ENCODE data around the gene PELI2.

Gene PELI2

GRCh38 chr14:56321861-56322260 is 203.7 kb downstream of the PELI2 start:
- FAIRE-seq, result no peak

DNA sequence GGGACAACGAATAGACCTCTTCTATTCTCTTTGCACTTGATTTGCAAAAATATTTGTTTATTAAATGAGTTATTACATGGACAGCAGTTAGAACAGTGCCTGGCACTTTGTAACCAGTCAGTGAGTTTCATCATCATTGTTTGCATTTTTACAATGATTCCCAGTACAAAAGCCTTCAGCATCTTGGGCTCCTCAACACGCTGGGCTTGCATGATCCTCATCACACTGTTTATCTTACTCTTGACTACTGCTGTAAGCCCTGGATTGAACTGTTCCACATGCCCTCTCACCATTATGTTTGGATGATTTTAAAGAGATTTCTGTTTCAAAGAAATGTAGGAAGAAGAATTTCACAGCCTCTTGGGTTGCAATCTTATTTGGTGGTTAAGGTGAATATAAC is 204.3 kb downstream of the PELI2 start:
- FAIRE-seq, result no peak

- no peak for FAIRE-seq
Measured at GRCh38 chr14:56324454-56324853, 206.2 kb downstream of the PELI2 start.

- FAIRE-seq, result peak; percentile 38
Measured at GRCh38 chr14:56324856-56325699, 206.9 kb downstream of the PELI2 start.

DNA sequence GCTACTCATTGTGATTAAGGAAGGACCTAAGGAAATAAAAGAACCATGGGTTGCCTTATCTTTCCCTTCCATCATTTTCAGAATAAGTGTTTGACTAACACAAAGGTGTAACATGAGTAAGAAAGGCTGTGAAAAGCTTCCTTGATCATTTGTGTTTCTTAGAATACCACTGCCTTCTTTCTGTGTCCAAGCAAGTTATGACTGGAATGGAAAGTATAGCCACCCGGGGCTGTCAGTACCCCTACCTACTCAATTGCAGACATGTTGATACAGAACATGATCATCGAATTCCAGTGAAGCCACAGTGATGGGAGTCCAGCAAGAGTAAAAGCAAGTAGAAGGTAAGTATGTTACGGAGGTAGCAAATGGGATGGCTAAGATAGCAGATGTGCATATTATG is 209.8 kb downstream of the PELI2 start:
- no peak for FAIRE-seq

DNA sequence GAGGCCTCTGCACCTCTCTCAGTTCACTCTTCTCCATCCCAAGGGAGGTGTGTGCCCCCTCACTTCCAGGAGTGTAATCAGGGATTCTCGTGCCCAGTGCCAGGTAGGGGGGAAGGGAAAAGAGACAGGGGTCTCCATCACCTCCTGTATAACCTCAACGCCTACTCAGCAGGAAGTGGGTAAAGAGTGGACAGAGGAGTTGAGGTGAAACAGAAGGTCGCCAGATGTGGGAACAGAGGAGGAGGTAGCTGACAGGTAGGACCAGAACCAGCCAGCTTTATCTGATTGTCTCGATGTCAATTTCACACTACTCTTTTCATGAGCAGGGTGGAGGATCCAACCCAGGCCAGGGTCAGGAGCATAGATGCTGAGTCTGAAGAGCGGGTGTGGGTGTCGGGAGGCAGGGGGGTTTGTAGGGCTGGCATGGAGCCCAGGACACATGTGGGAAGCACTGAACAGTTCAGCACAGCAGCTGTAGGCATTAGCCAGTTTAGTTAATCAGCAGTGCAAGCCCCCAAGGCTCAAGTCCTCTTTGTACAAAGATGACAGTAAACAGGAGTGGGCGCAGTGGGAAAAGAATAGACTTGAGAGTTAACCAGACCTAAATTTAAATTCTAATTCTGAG is 213.5 kb downstream of the PELI2 start:
- no peak for FAIRE-seq

DNA sequence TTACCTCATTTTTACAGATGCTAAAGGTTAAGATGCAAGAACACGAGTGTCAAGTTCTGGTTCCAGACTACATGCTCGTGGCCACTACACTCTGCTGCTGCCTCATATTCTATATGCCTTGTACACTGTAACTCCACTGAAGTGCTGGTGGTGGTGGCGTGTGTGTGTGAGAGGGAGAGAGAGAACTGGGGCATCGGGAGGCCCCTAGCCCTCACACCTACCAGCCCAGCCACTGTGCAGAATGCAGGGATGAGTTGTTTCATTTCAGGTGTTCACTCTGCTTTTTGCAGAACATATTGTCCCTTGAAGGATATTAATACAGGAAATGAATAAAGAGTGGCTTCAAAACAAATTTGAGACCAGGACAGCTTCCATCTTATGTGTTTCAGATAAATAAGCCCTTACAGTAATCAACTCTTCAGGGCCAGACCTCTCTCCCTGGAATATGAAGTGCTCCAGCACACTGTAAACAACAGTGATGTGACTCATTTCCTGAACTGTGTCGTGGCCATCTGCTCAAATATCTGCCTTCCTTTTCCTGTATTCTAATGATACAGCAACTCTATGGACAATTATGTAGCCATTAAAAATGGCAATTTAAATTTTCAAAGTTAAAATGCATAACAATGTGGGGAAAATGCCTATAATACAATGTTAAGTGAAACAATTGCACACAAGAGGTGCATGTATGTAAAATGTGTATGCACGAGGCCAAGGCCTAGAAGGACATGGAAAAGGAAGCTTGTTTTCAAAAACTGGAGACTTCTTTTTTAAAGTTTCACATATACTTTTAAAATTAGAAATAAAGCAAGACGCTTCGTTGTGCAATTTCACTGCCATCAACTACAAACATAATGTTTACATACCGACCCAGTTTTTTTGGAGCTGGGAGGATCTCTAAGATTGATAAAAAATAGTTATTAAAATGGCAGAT is 215.4 kb downstream of the PELI2 start:
- peak; percentile 99 for FAIRE-seq

DNA sequence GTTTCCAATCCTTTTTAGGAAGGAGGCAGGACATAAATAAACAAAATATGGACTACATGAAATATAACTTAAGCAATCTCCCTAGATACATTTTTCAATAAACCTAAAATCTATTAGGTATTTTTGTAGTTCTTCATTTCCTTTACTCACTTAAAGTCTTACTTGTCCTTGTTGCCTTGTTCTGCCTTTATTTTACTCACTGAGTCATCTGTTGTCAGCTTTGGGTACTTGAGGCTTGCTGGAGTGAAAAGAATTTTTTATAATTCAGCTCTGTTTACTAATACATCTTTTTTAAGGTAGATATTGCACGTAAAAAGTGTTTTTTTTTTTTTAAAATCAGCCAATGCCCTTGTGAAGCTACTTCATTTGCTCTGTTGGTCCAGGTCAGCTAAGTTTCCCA is 216.2 kb downstream of the PELI2 start:
- no peak for FAIRE-seq

DNA sequence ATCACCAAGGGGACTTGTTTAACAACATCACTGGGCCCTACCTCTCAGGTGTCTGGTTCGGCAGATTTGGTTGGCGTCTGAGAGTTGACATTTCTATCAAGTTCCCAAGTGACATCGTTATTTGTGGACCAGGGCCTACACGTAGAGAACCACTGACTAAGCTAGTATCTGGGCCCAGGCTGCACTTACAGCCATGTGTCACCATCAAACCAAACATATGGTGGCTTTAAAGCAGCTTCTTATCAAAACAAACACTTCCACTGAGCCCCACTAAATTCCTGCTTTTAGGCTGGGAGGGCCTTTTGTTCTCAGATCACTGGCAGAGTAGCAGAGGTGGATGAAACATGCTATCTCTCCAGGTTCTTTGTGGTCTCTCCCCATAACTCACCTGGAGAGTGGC is 220.5 kb downstream of the PELI2 start:
- no peak for FAIRE-seq

DNA sequence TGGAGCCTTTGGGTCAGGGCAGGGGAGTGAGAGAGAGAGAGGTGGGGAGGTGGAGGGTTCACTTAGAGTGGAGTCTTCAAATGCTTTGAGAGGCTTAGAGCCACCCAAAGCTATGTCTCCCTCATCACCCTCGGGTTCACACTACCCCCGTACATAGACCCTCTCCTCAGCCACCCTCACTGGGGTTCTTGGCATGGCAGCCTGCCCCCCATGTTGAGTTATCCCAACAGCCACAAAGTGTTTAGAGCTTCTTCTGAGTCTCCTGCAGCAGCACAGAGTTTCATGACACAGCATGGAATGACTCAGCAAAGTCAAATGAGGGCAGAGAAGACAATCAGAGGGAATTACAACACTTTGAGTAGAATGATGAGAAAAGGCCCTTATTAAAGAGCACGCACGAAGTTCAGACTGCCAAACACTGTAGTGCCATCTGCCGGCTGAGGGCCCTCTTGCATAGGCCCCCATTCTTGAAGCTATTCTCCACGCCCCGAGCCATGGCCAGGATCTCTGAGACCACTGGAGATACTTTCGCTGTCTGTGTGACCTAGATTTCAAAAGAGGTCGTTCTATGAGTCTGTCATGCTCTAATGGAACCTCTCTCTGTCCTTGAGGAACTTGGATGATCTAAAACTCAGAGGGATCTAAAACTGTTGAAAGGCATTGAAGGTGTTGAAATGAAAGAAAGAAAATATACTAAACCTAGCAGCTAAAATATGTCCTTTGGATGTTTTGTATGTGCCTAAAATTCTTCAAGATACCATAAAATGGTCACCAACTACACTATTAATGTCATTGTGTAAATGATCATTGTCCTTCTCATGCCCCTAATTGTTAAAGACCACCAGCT is 221.9 kb downstream of the PELI2 start:
- FAIRE-seq, result peak; percentile 98

GRCh38 chr14:56340932-56341331 is 222.7 kb downstream of the PELI2 start:
- no peak for FAIRE-seq

DNA sequence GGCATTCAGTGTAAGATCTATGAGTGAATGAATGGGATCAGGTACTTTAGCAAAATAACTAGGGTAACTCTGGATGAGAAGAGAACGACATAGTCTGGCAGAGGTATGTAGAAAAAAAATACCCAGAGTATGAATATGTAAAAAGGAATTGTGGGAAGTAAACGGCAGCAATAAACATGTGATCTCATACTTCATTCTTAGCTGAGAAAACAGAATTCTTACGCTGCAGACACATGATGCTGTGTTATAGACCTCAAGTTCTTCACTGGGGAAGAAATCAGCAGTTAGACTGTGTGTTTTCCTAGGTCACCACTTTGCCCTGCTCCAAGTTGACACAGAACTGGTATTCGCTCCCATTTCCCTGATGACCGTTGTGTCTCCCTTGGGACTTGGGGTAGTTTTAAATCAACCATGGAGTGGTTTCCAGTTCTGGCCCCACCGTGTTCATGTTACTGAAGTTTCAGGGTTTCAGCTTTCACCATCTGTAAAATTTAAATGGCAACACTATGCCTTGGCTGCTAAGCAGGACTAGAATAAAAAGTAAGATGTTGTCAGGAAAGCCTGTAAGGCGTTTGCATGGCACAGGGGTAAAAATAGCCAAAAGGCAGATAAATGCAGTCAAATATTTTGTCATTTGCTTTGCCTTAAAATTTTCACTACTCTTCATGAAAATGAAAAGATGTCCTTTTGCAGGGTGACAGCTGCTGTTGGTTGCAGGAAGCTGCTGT is 223.7 kb downstream of the PELI2 start:
- FAIRE-seq, result no peak

- FAIRE-seq, result no peak
Measured at GRCh38 chr14:56342494-56342942, 224.3 kb downstream of the PELI2 start.

DNA sequence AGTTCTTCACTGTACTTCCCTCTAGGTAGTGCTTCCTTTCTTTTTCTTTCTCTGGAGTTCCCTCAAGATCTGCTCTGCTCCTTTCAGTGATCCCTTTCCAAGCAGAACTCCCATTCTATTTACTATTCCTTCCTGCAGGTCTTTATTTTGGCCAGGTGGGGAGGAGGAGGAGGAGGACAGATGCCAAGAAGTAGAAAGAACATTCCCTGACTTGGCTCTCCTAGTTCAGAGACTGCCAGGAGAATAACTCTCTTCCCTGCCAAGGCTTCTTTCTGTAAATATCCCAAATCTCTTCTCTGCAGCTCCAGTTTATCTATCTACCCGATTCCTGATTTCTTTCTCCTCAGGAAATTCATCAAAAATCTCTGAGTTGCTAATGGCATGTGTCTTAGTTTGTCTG is 231.7 kb downstream of the PELI2 start:
- no peak for FAIRE-seq

Measured in islet of Langerhans (tissue), 1 donor.